ENCODE data around the gene RPS2.

RPS2 gene

DNA sequence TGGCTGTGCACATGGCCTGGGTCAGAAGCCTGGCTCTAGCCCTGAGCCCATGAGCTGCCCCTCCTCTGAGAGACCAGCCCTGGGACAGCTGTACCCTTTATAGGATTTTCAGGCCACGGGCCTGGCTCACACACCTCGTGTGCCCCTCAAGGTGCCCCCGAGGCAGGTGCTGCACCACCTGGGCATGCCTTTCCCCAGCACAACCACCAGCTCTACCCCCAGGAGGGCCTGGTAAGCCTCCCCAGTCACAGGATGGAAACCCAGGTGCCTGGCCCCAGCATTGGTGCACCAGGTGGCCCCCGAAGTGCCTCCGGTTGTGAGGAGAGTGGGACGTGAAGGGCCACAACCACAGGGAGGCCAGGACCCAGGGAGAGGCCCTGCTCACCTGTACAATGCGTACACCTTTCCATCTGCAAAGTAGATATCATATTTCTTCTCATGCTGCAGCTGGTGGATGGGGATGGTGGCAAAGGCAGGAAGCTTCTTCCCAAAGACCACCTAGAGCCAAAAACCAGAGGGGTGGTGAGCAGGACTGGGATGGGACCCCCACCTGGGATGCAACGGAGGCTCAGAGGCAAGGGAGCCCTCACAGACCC lies 38.7 kb upstream of the RPS2 start:
- no peaks in the 10 kb centered on the region for H3K9me3 Mint-ChIP-seq
- no peak overlapping the region for H3K4me3 Mint-ChIP-seq
- H3K36me3 Mint-ChIP-seq: peaks cover 9% of the 10 kb centered on the region
- no peak for DNase-seq (ENCODE audit: low spot score in 2 of 2)
- H3K27me3 Mint-ChIP-seq: no peaks in the 10 kb centered on the region
- H3K4me1 Mint-ChIP-seq: peaks cover 27% of the 10 kb centered on the region
- no peak for ATAC-seq (ENCODE audit: low read depth)
- H3K27ac Mint-ChIP-seq: no peak overlapping the region

DNA sequence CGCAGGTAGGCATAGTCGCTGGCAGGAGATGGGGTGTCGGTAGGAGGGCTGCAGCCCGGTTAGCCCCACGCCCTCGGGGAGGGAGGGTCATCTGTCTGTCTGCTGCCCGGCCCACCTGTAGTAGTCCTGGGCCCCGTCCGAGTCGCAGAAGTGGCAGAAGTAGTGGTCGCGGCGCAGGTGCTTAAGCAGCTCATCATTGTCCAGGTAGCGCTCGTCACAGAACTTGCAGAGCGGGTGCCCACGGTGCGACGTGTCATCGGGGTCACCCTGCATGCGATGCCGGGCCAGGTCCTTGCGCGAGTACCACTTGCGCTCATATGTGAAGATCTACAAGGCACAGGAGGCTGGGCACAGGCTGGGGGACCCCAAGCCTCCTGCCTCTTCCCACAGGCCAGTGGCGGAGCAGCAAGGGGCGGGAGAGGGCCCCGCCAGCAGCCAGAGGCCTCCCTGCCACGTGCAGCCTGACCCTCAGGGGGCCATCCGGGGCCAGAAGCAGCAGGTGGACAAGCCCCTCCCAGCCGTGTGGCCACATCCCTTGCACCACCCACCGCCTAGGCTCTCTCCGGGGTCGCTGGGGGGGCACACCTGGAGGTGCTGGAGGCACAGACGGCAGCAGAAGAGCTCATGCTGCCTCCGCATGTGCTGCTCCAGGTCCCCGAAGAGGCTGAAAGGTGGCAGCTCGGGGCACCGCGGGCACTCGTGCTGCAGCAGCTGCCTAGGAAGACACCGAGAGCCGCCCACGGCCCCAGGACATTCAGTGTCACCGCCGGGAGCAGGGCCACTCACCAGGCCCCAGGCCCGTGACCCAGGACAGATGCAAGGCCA lies 38.0 kb upstream of the RPS2 start:
- no peaks in the 10 kb centered on the region for H3K27me3 Mint-ChIP-seq
- ATAC-seq (ENCODE audit: low read depth) (no peak), DNase-seq (ENCODE audit: low spot score in 2 of 2) (no peak)
- peaks cover 20% of the 10 kb centered on the region for H3K4me1 Mint-ChIP-seq
- H3K27ac Mint-ChIP-seq: no peak overlapping the region
- no peaks in the 10 kb centered on the region for H3K9me3 Mint-ChIP-seq
- peaks cover 10% of the 10 kb centered on the region for H3K36me3 Mint-ChIP-seq
- no peak overlapping the region for H3K4me3 Mint-ChIP-seq

DNA sequence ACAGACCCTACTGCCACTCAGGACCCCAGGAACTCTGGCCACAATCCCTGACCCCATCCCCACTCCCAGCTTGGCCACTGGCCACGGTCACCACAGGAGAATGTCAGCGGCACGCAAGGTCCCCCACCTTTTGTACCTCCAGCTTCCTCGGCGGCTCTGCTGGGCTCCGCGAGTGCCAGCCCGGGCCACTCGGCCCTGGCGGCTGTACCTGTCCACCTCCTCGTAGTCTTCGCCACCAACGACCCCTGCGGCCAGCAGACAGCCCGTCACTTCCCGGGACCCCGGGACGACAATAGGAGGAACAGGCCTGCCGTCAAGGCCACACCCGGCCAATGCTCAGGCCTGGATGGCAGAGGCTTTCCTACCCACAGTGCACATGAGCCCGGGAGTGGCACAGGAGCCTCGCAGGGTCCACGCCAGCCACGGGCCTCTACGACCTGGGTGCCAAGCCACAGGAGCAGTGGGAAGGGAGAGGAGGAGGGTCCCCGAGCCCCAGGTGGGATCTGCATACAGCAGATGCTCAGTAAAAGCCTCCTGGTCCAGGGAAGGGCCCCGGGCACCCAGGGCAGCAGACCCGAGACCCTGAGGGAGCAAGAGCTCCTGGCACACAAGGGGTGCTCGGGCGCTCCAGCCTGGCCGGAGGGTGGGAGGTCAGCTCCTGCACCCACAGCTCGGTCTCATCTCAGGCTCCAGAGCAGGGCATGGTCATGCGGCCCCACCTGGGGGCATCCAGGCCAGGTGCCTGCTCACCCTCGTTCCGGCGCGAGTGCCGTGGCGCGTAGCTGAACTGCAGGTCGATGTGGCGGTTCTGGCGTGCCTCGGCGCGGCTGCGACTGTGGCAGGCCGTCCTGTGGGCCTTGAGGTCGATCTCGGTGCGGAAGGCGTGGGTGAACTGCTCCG lies 37.1 kb upstream of the RPS2 start:
- Mint-ChIP-seq H3K36me3 (peaks cover 10% of the 10 kb centered on the region), H3K27me3 (no peaks in the 10 kb centered on the region), H3K4me3 (no peak overlapping the region), H3K9me3 (no peaks in the 10 kb centered on the region), H3K4me1 (peaks cover 16% of the 10 kb centered on the region), H3K27ac (no peak overlapping the region)
- ATAC-seq (ENCODE audit: low read depth) (no peak), DNase-seq (ENCODE audit: low spot score in 2 of 2) (no peak)

- Mint-ChIP-seq H3K4me3 (no peak overlapping the region), H3K27ac (no peak overlapping the region), H3K9me3 (no peaks in the 10 kb centered on the region), H3K36me3 (peaks cover 10% of the 10 kb centered on the region), H3K27me3 (no peaks in the 10 kb centered on the region), H3K4me1 (peaks cover 10% of the 10 kb centered on the region)
- DNase-seq (ENCODE audit: low spot score in 2 of 2) (no peak), ATAC-seq (ENCODE audit: low read depth) (no peak)
Observed at GRCh38 chr16:2001035-2001434, 36.4 kb upstream of the RPS2 start.

- no peak for DNase-seq (ENCODE audit: low spot score in 2 of 2)
- Mint-ChIP-seq H3K4me3 (no peak overlapping the region), H3K27me3 (no peaks in the 10 kb centered on the region), H3K4me1 (peaks cover 4% of the 10 kb centered on the region), H3K27ac (no peak overlapping the region), H3K36me3 (peaks cover 10% of the 10 kb centered on the region), H3K9me3 (no peaks in the 10 kb centered on the region)
- no peak for ATAC-seq (ENCODE audit: low read depth)
Observed at GRCh38 chr16:1999866-2000514, 35.4 kb upstream of the RPS2 start.

- H3K9me3 Mint-ChIP-seq: no peaks in the 10 kb centered on the region
- no peaks in the 10 kb centered on the region for H3K27me3 Mint-ChIP-seq
- H3K36me3 Mint-ChIP-seq: peaks cover 10% of the 10 kb centered on the region
- ATAC-seq (ENCODE audit: low read depth) (no peak), DNase-seq (ENCODE audit: low spot score in 2 of 2) (no peak)
- no peak overlapping the region for H3K4me3 Mint-ChIP-seq
- H3K27ac Mint-ChIP-seq: no peak overlapping the region
- H3K4me1 Mint-ChIP-seq: peaks cover 2% of the 10 kb centered on the region
Observed at GRCh38 chr16:1998852-1999801, 34.5 kb upstream of the RPS2 start.

DNA sequence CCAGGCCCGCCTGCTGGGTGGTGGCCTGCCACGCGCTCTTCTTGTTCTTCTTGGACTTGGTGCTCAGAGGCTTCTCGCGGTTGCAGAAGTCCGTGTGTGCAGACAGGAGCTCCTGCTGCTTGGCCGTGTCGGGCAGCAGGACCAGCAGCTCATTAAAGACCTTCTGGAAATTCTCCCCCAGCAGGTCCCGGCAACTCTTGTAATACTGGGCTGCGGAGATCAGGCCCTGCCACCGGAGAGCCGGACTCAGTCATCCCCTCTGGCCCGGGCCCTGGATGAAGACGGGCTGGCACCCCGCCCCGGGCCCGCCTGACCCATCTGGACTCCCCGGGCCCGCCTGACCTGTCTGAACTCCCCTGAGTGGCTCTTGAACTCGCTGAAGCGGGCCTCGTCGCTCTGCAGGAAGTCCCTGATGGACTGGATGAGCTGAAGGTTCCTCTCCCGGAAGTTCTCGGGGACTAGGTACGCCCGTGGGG lies 33.8 kb upstream of the RPS2 start:
- peaks cover 10% of the 10 kb centered on the region for H3K36me3 Mint-ChIP-seq
- H3K27ac Mint-ChIP-seq: no peak overlapping the region
- H3K9me3 Mint-ChIP-seq: no peaks in the 10 kb centered on the region
- ATAC-seq (ENCODE audit: low read depth) (no peak), DNase-seq (ENCODE audit: low spot score in 2 of 2) (no peak)
- peaks cover 3% of the 10 kb centered on the region for H3K4me1 Mint-ChIP-seq
- no peaks in the 10 kb centered on the region for H3K27me3 Mint-ChIP-seq
- H3K4me3 Mint-ChIP-seq: no peak overlapping the region

DNA sequence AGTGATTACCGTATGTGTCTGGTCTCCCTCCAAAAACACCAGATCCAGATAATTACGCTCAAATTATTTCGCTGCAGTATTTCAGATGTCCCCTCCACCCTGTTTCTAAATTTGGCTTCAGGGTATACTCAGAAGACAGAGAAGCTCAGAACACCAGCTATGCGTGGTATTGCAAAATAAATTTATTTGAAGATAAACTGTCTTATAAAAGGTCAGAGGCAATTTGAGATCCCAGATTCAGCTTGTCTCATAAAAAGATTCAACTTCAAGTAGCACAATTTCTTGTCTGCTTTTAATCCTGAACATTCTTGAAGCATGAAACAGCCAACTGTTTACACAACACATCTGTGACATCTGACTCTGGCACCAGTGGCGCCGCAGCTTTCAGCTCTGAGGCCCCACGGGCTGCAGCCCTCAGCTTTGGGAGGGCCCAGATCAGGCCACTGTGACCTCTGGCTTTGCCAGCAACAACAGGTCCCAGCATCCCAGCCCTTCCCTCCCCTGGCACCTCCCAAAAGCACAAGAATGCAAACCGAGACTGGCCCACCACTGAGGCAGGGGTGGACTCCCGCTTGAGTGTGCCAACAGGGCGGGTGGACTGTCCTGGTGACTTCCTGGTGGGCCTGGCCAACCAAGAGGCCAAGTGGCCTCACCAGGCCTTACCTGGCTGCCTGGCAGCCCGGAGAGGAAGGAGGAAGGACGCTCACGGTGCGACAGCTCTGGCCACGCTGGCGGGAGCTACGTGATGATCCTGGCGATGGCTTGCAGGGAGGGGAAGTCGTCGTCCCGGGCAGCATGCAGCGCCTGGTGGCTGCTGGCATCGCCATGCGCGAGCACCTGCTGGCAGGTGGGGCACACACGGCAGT lies 33.1 kb upstream of the RPS2 start:
- Mint-ChIP-seq H3K27ac (no peak overlapping the region), H3K36me3 (peaks cover 10% of the 10 kb centered on the region), H3K4me1 (peaks cover 5% of the 10 kb centered on the region)

GRCh38 chr16:1993731-1994131 lies 29.1 kb upstream of the RPS2 start:
- Mint-ChIP-seq H3K4me3 (no peak overlapping the region), H3K36me3 (peaks cover 3% of the 10 kb centered on the region), H3K9me3 (no peaks in the 10 kb centered on the region), H3K27me3 (no peaks in the 10 kb centered on the region), H3K27ac (peak overlapping the region; percentile 70), H3K4me1 (peaks cover 15% of the 10 kb centered on the region)
- no peak for DNase-seq (ENCODE audit: low spot score in 2 of 2)
- no peak for ATAC-seq (ENCODE audit: low read depth)

More for the DNA sequence above, 33.1 kb upstream of the RPS2 start:
- no peak for DNase-seq (ENCODE audit: low spot score in 2 of 2)
- Mint-ChIP-seq H3K4me3 (no peak overlapping the region), H3K27me3 (no peaks in the 10 kb centered on the region), H3K9me3 (no peaks in the 10 kb centered on the region)
- no peak for ATAC-seq (ENCODE audit: low read depth)

DNA sequence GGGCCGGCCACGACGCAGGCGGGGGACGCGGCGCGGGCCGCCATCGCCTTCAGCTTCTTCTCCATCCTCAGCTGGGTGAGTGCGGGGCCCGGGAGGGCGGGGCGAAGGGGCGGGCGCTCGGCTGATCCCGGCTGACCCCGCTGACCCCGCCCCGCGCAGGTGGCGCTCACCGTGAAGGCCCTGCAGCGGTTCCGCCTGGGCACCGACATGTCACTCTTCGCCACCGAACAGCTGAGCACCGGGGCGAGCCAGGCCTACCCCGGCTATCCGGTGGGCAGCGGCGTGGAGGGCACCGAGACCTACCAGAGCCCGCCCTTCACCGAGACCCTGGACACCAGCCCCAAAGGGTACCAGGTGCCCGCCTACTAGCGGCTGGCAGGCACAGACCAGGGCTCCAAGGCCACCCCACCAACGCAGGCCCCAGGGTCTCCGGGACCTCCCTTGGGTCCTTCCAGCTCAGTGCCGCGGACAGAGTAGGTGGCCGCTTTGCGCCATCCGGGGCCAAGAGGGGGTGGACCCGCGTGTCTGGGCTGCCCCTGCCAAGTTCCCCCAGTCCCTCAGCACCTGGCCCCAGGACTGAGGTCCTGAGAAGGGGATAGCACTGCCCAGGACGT lies 28.2 kb upstream of the RPS2 start:
- H3K9me3 Mint-ChIP-seq: no peaks in the 10 kb centered on the region
- H3K36me3 Mint-ChIP-seq: no peaks in the 10 kb centered on the region
- no peak overlapping the region for H3K4me3 Mint-ChIP-seq
- ATAC-seq (ENCODE audit: low read depth) (no peak), DNase-seq (ENCODE audit: low spot score in 2 of 2) (no peak)
- H3K4me1 Mint-ChIP-seq: peaks cover 18% of the 10 kb centered on the region
- H3K27me3 Mint-ChIP-seq: no peaks in the 10 kb centered on the region
- no peak overlapping the region for H3K27ac Mint-ChIP-seq

DNA sequence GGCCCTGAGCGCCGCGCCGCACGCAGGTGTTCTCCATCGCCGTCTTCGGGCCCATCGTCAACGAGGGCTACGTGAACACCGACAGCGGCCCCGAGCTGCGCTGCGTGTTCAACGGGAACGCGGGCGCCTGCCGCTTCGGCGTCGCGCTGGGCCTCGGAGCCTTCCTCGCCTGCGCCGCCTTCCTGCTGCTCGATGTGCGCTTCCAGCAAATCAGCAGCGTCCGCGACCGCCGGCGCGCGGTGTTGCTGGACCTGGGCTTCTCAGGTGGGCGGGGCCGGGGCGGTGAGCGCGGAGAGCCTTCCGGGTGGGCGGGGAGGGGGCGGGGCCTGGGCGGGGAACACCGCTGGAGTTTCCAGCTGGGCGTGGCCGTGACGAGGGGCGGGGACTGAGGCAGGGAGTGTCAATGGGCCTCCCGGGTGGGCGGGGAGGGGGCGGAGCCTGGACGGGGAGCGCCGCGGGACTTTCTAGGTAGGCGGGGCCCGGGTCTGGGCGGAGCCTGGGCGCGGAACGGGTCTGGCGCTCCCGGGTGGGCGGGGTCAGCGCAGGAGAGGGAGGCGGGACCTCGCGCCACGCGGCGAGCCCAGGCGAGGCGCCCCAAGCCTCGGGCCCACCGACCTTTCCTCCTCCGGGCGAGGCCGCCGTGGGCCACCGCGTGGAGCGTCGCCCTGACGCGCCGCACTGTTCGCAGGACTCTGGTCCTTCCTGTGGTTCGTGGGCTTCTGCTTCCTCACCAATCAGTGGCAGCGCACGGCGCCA lies 27.5 kb upstream of the RPS2 start:
- ATAC-seq (ENCODE audit: low read depth) (peak; percentile 66), DNase-seq (ENCODE audit: low spot score in 2 of 2) (peak; percentile 92 to 97)
- no peaks in the 10 kb centered on the region for H3K36me3 Mint-ChIP-seq
- no peaks in the 10 kb centered on the region for H3K9me3 Mint-ChIP-seq
- H3K27me3 Mint-ChIP-seq: no peaks in the 10 kb centered on the region
- peaks cover 18% of the 10 kb centered on the region for H3K4me1 Mint-ChIP-seq
- H3K27ac Mint-ChIP-seq: peak overlapping the region; percentile 95
- peak overlapping the region; percentile 90 for H3K4me3 Mint-ChIP-seq

Measured in memory B cell (primary cell).